Hepatocyte (in vitro differentiated cells): ENCODE measurements around the gene PNPLA7. TPM values are rescaled to one million over a fixed set of nuclear protein-coding genes. Genes with fewer than 3 reads are reported as not detected.

Source experiments
- DNase-seq: peaks from one replicate; pipeline ENCODE4 v3.0.0-alpha.2; 2016; ENCODE audit warnings: low spot score
- H2AFZ ChIP-seq: fragments of 200-600 bp; sonication (generic); 2 replicates; pipeline ENCODE4 v1.6.0; 2016; ENCODE audit warnings: antibody characterized with exemption, mild to moderate bottlenecking
- H3K27ac ChIP-seq: fragments of 200-600 bp; sonication (generic); 2 replicates; pipeline ENCODE4 v1.5.1; 2016; ENCODE audit warnings: mild to moderate bottlenecking
- H3K27me3 ChIP-seq: fragments of 200-600 bp; sonication (generic); 2 replicates; pipeline ENCODE4 v1.6.1; 2016
- H3K36me3 ChIP-seq: fragments of 200-600 bp; sonication (generic); replicated peaks from 2 replicates; pipeline ENCODE4 v1.5.1; 2016; ENCODE audit warnings: low read depth; ENCODE audit not compliant: insufficient read depth
- H3K4me1 ChIP-seq: fragments of 200-600 bp; sonication (generic); 2 replicates; pipeline ENCODE4 v1.5.1; 2016; ENCODE audit warnings: mild to moderate bottlenecking, moderate library complexity; ENCODE audit not compliant: insufficient read depth
- H3K4me2 ChIP-seq: fragments of 200-600 bp; sonication (generic); 2 replicates; pipeline ENCODE4 v1.6.0; 2016
- H3K4me3 ChIP-seq: fragments of 200-600 bp; sonication (generic); 2 replicates; pipeline ENCODE4 v1.5.1; 2016; ENCODE audit warnings: mild to moderate bottlenecking
- H3K79me2 ChIP-seq: fragments of 200-600 bp; sonication (generic); 2 replicates; pipeline ENCODE4 v1.6.0; 2017; ENCODE audit warnings: mild to moderate bottlenecking
- H3K9me2 ChIP-seq: fragments of 200-600 bp; sonication (generic); replicated peaks from 2 replicates; pipeline ENCODE4 v1.6.0; 2017; ENCODE audit warnings: mild to moderate bottlenecking; ENCODE audit not compliant: insufficient read depth
- H3K9me3 ChIP-seq: fragments of 200-600 bp; sonication (generic); 2 replicates; pipeline ENCODE4 v1.5.1; 2016; ENCODE audit warnings: low read depth, mild to moderate bottlenecking
- H4K20me1 ChIP-seq: fragments of 200-600 bp; sonication (generic); 2 replicates; pipeline ENCODE4 v1.6.0; 2016; ENCODE audit warnings: mild to moderate bottlenecking; ENCODE audit not compliant: insufficient read depth, poor library complexity, severe bottlenecking
- EZH2 ChIP-seq: fragments of 200-600 bp; sonication (generic); IDR thresholded peaks from 2 replicates; pipeline ENCODE4 v1.6.1; 2016; ENCODE audit warnings: antibody characterized with exemption, mild to moderate bottlenecking, borderline replicate concordance
- EZH2phosphoT487 ChIP-seq: fragments of 200-600 bp; sonication (generic); IDR thresholded peaks from one replicate; pipeline ENCODE4 v1.6.1; 2018; ENCODE audit warnings: antibody characterized with exemption, mild to moderate bottlenecking, low read depth, moderate library complexity; ENCODE audit not compliant: unreplicated experiment, severe bottlenecking
- WGBS: methylation state at CpG from one replicate; pipeline ENCODE4 v1.1.6; 2016; ENCODE audit warnings: low lambda C conversion rate; ENCODE audit errors: missing lambda C conversion rate; 5-methylcytosine and 5-hydroxymethylcytosine counted together
- polyA plus RNA-seq: library from polyadenylated mRNA; unstranded; fragments of >200 nt; fragmentation: Nextera tagmentation; extraction: Ambion mirVana; gene quantifications from 2 replicates; pipeline ENCODE4 v1.2.1, GENCODE V29; 2016
- total RNA-seq: library from RNA; depleted of rRNA; stranded (reverse); fragments of >200 nt; gene quantifications from 2 replicates; pipeline ENCODE4 v1.2.3, GENCODE V29; 2014
- TF ChIP-seq, protein P1 (sequence below): fragments of 200-600 bp; sonication (generic); IDR thresholded peaks from 2 replicates; pipeline ENCODE4 v1.5.1; 2016; ENCODE audit warnings: antibody characterized with exemption, mild to moderate bottlenecking; ENCODE audit not compliant: poor library complexity

Gene PNPLA7
- total and polyA plus RNA-seq, 2 experiments from 2014 or later: 0.62 to 0.77 TPM

DNA sequence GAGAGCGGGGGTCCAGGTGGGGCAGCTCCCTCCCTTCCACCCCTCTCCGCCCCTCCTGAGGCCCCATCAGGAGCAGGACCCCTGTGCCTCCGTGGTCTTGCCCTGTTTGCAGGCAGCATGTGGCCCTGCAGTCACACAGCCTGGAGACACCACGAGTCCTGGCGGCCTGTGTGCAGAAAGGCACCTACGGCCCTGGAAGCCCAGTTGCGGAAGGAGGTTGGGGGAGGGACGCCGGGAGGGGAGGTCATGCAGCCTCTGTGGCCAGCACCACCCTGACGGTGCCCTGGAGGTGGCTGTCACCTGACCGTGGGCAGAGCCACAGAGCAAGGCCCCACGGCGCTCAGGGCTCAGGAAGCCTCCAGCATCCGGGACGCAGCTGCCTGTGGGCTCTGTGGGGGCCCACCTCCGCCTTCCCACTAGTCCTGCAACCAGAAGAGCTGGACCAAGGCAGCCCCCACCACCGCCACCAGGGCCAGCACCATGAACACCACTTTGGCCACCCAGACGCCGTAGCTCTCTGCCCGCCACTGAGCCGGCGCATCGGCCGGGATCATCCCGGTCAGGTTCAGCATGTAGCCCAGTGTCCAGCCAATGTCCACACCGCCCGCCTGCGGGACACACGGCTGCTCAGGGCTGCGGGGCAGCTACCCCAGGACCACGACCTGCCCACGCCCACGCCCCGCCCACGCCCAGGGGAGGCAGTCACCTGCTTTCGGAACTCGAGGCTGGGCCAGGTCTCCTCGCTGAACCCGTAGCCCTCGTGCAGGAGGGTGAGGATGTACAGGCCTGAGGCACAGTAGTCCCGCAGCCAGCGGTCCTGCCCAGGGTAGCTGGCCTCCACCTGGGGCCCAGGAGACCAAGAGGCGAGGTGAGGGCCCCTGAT lies 115.5 kb downstream of the PNPLA7 start:
- no peaks in the 10 kb centered on the region for H3K36me3 ChIP-seq
- no peaks in the 10 kb centered on the region for H4K20me1 ChIP-seq
- H3K27ac ChIP-seq: no peak overlapping the region
- peaks cover 5% of the 10 kb centered on the region for H3K4me1 ChIP-seq
- TF ChIP-seq, protein P1, sequence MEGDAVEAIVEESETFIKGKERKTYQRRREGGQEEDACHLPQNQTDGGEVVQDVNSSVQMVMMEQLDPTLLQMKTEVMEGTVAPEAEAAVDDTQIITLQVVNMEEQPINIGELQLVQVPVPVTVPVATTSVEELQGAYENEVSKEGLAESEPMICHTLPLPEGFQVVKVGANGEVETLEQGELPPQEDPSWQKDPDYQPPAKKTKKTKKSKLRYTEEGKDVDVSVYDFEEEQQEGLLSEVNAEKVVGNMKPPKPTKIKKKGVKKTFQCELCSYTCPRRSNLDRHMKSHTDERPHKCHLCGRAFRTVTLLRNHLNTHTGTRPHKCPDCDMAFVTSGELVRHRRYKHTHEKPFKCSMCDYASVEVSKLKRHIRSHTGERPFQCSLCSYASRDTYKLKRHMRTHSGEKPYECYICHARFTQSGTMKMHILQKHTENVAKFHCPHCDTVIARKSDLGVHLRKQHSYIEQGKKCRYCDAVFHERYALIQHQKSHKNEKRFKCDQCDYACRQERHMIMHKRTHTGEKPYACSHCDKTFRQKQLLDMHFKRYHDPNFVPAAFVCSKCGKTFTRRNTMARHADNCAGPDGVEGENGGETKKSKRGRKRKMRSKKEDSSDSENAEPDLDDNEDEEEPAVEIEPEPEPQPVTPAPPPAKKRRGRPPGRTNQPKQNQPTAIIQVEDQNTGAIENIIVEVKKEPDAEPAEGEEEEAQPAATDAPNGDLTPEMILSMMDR: no peak
- TF ChIP-seq EZH2 (no peak), EZH2phosphoT487 (no peak)
- DNase-seq: no peak
- H3K4me2 ChIP-seq: no peak overlapping the region
- no peaks in the 10 kb centered on the region for H3K79me2 ChIP-seq
- H2AFZ ChIP-seq: no peak overlapping the region
- WGBS: 93% methylated on average over 37 of the region's 43 CpGs
- H3K9me2 ChIP-seq: no peaks in the 10 kb centered on the region
- H3K27me3 ChIP-seq: no peaks in the 10 kb centered on the region
- H3K4me3 ChIP-seq: no peak overlapping the region
- H3K9me3 ChIP-seq: no peaks in the 10 kb centered on the region

- H2AFZ ChIP-seq: no peak overlapping the region
- no peaks in the 10 kb centered on the region for H4K20me1 ChIP-seq
- DNase-seq: no peak
- no peaks in the 10 kb centered on the region for H3K36me3 ChIP-seq
- no peak overlapping the region for H3K4me2 ChIP-seq
- no peaks in the 10 kb centered on the region for H3K27me3 ChIP-seq
- WGBS: 94% methylated on average over 26 of the region's 26 CpGs
- H3K9me2 ChIP-seq: no peaks in the 10 kb centered on the region
- no peaks in the 10 kb centered on the region for H3K79me2 ChIP-seq
- H3K27ac ChIP-seq: no peak overlapping the region
- TF ChIP-seq, protein P1: no peak
- no peak for TF ChIP-seq EZH2
- no peak for TF ChIP-seq EZH2phosphoT487
- H3K9me3 ChIP-seq: no peaks in the 10 kb centered on the region
- no peak overlapping the region for H3K4me3 ChIP-seq
- H3K4me1 ChIP-seq: peaks cover 5% of the 10 kb centered on the region
Measured at GRCh38 chr9:137433916-137434431, 116.2 kb downstream of the PNPLA7 start.

DNA sequence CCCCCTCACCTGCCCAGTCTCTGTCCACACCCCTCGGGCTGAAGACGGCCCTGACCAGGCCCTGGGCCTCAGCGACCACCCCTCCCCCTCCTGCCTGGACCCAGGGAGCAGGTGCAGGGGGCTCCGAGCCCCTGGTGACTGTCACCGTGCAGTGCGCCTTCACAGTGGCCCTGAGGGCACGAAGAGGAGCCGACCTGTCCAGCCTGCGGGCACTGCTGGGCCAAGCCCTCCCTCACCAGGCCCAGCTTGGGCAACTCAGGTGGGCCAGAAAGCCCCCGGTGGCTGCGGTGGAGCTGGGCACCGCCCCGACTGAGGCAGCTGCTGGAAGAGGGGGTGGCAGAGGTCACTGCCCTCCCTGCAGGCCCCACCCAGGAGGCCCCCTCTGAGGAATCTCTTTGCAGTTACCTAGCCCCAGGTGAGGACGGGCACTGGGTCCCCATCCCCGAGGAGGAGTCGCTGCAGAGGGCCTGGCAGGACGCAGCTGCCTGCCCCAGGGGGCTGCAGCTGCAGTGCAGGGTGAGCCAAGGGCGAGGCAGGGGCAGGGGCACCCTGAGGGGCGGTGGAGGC lies 116.8 kb downstream of the PNPLA7 start:
- Histone ChIP-seq H3K79me2 (no peaks in the 10 kb centered on the region), H3K4me1 (peaks cover 5% of the 10 kb centered on the region), H2AFZ (no peak overlapping the region), H3K27me3 (no peaks in the 10 kb centered on the region), H3K4me2 (no peak overlapping the region), H3K4me3 (no peak overlapping the region), H4K20me1 (no peaks in the 10 kb centered on the region), H3K9me2 (no peaks in the 10 kb centered on the region), H3K36me3 (no peaks in the 10 kb centered on the region), H3K9me3 (no peaks in the 10 kb centered on the region), H3K27ac (no peak overlapping the region)
- TF ChIP-seq EZH2 (no peak), EZH2phosphoT487 (no peak)
- TF ChIP-seq, protein P1: no peak
- DNase-seq: no peak
- 86% methylated on average over 19 of the region's 19 CpGs for WGBS
